Stomach (tissue), 4 donors: ENCODE results near the gene SMG1.
"Not testable (repeated sequence)": the region's sequence is repeated elsewhere in the genome, so short reads cannot be mapped to it uniquely, and the experiment has no call there.

Experiments
- POLR2A ChIP-seq, 4 donors: fragments of 450-650 bp; IDR thresholded peaks; one replicate each; pipeline ENCODE4 v1.6.1; 2016; ENCODE audit warnings: antibody characterized with exemption in 4 of 4, control low read depth in 2 of 4, mild to moderate bottlenecking in 1 of 4, moderate library complexity in 1 of 4
- POLR2AphosphoS5 ChIP-seq, 3 donors: sonication (generic); formaldehyde crosslinking; IDR thresholded peaks; one replicate each; pipeline ENCODE4 v1.6.1; 2016; ENCODE audit warnings: antibody characterized with exemption in 3 of 3

DNA sequence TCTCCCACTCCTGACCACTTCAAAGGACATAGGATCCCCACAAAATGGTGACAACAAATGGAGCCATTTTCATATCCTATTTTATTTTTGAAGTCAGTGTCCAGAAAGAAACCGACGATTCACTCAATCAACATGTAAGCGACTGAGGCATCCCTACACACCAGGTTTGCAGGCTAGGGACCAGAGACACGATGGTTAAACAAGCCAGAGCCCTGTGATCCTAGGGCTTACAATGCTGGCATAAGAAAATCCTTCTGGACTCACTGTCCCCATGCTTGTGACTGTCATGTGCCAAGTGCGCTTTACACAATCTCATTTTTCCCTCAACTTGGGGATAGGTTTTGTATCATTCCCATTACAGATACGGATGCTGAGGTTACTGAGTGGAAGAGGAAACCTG lies 145.0 kb downstream of the SMG1 start:
- TF ChIP-seq POLR2A, POLR2AphosphoS5 (IDR thresholded peaks at IDR 0.05): not testable (repeated sequence)
